ENCODE data around the gene RIC8B. TPM values are rescaled to one million over a fixed set of nuclear protein-coding genes. Genes with fewer than 3 reads are reported as not detected.
"Not testable (repeated sequence)": the region's sequence is repeated elsewhere in the genome, so short reads cannot be mapped to it uniquely, and the experiment has no call there.

RIC8B gene, protein sequence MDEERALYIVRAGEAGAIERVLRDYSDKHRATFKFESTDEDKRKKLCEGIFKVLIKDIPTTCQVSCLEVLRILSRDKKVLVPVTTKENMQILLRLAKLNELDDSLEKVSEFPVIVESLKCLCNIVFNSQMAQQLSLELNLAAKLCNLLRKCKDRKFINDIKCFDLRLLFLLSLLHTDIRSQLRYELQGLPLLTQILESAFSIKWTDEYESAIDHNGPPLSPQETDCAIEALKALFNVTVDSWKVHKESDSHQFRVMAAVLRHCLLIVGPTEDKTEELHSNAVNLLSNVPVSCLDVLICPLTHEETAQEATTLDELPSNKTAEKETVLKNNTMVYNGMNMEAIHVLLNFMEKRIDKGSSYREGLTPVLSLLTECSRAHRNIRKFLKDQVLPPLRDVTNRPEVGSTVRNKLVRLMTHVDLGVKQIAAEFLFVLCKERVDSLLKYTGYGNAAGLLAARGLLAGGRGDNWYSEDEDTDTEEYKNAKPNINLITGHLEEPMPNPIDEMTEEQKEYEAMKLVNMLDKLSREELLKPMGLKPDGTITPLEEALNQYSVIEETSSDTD
- total RNA-seq = 6.5 and 12.2 TPM in 2 replicates

DNA sequence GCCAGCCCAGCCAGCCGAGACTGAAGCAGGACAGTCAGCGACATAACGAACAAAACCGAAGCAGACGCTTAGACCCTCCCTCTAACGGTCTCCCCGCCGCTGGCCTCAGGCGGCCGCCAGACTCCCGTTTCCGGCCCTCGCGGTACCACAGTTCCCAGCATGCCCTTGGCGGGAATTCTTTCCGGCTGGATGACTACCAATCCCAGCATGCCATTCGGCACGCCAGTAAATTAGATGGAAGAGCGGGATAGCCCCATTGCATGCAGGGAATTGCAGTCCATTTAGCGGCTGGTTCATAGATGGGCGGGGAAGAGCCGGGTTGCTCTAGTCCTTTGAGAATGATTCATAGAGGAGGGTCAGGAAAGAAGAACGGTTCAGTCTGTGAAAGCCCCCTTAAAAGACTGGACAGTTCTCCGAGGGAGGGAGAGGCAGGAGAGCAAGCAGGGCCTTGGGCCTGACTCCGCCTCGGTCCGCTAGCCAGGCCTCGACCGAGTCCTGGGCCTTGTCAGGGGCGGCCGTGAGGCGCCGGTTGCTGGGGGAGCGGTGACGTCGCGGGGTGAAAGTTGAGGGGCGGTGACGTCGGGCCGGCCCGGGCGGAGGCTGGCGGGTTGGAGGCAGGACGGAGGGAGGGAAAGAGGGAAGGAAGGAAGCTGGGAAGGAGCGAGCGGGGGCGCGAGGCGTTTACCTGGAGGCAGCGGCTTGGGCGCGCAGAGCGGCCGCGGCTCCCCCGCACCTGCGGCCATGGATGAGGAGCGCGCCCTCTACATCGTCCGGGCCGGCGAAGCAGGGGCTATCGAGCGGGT lies at the start of gene RIC8B:
Gene RIC8B (plus strand): TSS at position 678 of the 803 bp plus-strand sequence. CDS start 64 bp downstream, at position 742.
- TF ChIP-seq, protein P1, sequence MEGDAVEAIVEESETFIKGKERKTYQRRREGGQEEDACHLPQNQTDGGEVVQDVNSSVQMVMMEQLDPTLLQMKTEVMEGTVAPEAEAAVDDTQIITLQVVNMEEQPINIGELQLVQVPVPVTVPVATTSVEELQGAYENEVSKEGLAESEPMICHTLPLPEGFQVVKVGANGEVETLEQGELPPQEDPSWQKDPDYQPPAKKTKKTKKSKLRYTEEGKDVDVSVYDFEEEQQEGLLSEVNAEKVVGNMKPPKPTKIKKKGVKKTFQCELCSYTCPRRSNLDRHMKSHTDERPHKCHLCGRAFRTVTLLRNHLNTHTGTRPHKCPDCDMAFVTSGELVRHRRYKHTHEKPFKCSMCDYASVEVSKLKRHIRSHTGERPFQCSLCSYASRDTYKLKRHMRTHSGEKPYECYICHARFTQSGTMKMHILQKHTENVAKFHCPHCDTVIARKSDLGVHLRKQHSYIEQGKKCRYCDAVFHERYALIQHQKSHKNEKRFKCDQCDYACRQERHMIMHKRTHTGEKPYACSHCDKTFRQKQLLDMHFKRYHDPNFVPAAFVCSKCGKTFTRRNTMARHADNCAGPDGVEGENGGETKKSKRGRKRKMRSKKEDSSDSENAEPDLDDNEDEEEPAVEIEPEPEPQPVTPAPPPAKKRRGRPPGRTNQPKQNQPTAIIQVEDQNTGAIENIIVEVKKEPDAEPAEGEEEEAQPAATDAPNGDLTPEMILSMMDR (conservative IDR thresholded peaks at IDR 0.05; ENCODE audit: low read depth, low read length) = no peak
- DNase-seq (ENCODE audit: low read depth) = peak; percentile 95
- peak within 1 kb of the TSS; percentile 99 for H3K4me3 ChIP-seq (ENCODE audit: low read depth, low read length)

DNA sequence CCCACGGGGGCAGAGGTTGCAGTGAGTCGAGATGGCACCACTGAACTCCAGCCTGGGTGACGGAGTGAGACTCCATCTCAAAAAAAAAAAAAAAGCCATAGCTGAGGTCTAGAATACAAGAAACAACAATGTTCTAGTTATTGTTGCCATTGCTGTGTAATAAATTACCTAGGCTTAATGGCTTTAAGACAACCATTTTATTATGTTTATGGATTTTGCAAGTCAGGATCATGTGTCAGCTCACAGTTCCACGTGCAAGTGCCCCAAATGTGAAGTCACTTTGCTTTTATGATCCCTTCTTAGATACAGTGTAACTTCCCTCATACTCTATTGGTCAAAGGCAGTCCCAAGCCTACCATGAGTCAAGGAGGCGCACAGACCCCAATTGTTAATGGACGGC lies 49.5 kb upstream of the RIC8B start:
- no peak for DNase-seq (ENCODE audit: low read depth)
- TF ChIP-seq, protein P1 (conservative IDR thresholded peaks at IDR 0.05; ENCODE audit: low read depth, low read length) = no peak
- no peak overlapping the region for H3K4me3 ChIP-seq (ENCODE audit: low read depth, low read length)

DNA sequence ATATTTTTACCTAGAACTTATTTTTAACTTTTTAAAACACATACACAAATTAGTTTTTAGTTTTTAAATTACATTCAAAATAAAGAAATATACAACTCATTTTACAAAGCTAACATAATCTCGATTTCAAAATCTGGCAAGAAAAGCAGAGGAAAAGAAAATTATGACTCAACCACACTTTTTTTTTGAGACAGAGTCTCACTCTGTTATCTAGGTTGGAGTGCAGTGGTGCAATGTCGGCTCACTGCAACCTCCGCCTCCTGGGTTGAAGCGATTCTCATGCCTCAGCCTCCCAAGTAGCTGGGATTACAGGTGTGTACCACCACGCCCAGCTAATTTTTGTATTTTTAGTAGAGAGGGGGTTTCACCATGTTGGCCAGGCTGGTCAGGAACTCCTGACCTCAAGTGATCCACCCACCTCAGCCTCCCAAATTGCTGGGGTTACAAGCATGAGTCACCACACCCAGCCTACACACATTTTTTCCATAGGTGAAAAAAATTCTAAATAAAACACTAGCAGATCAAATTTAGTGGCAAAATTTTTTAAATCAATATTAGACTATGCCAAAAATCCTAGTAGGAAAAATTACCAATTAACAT lies 47.8 kb upstream of the RIC8B start:
- H3K4me3 ChIP-seq (ENCODE audit: low read depth, low read length); DNase-seq (ENCODE audit: low read depth): not testable (repeated sequence)

DNA sequence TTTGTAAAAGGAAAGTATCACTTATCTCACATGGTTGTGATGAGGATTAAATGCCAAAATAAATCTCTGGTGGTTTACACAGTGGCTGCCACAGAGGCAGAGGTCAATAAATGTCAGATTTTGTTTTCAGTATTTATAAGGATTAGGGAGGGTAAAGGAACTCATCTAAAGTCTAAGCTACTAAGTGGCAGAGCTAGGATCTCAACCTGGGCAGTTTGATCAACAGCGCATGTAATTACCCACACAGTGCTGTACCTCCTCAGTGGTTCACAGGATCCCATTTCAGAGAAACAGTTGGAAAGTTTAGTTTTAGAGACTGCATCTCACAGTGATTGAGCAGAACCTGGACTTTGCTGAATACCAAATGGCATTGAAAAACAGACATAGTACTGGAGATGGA lies 44.9 kb upstream of the RIC8B start:
- DNase-seq (ENCODE audit: low read depth) = no peak
- TF ChIP-seq, protein P1 (conservative IDR thresholded peaks at IDR 0.05; ENCODE audit: low read depth, low read length) = no peak
- H3K4me3 ChIP-seq (ENCODE audit: low read depth, low read length) = no peak overlapping the region

DNA sequence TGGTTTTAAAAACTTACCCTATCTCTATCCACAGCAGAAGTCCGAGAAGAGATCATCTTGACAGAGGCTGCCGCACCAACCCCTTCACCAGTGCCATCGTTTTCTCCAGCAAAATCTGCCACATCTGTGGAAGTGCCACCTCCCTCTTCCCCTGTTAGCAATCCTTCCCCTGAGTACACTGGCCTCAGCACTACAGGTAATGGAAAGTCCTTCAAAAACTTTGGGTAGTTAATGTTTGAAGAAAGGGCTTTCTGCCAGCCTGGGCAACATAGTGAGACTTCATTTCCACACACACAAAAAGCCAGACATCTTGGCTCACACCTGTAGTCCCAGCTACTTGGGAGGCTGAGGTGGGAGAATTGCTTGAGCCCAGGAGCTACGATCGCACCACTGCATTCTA lies 41.6 kb upstream of the RIC8B start:
- no peak for DNase-seq (ENCODE audit: low read depth)
- no peak overlapping the region for H3K4me3 ChIP-seq (ENCODE audit: low read depth, low read length)
- TF ChIP-seq, protein P1 (conservative IDR thresholded peaks at IDR 0.05; ENCODE audit: low read depth, low read length) = no peak

DNA sequence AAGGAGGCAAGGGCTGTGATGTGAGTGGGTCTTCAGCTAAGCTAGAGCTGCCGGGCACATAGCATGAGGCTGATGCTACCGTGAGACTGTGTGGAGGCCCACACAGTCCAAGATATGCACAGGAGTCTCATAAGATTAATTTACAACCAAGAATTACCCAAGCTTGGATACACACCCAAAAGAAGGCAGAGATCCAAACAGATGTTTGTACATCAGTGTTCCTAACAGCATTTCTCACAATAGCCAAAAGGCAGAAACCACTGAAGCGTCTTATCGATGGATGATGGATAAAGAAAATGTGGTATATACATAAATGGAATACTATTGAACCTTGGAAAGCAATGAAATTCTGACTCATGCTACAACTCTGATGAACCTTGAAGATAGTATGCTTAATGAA lies 40.8 kb upstream of the RIC8B start:
- no peak overlapping the region for H3K4me3 ChIP-seq (ENCODE audit: low read depth, low read length)
- TF ChIP-seq, protein P1 (conservative IDR thresholded peaks at IDR 0.05; ENCODE audit: low read depth, low read length) = no peak
- peak; percentile 62 for DNase-seq (ENCODE audit: low read depth)

Data from epithelial cell of proximal tubule (primary cell).